ENCODE data around the gene AK4.

DNA sequence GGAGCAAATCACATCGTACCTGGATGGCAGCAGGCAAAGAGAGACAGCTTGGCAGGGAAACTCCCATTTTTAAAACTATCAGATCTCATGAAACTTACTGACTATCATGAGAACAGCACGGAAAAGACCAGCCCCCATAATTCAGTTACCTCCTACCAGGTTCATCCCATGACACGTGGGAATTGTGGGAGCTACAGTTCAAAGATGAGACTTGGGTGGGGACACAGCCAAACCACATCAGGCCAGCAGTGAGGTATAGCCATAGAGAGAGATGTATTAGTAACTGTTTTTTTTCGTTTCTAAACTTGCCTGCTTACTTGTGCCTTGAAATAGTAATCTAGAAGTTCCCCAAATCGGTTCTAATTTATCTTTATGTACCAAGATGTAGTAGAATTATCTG lies 48.9 kb downstream of the AK4 start:
- TF ChIP-seq, protein P1, sequence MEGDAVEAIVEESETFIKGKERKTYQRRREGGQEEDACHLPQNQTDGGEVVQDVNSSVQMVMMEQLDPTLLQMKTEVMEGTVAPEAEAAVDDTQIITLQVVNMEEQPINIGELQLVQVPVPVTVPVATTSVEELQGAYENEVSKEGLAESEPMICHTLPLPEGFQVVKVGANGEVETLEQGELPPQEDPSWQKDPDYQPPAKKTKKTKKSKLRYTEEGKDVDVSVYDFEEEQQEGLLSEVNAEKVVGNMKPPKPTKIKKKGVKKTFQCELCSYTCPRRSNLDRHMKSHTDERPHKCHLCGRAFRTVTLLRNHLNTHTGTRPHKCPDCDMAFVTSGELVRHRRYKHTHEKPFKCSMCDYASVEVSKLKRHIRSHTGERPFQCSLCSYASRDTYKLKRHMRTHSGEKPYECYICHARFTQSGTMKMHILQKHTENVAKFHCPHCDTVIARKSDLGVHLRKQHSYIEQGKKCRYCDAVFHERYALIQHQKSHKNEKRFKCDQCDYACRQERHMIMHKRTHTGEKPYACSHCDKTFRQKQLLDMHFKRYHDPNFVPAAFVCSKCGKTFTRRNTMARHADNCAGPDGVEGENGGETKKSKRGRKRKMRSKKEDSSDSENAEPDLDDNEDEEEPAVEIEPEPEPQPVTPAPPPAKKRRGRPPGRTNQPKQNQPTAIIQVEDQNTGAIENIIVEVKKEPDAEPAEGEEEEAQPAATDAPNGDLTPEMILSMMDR (IDR thresholded peaks at IDR 0.05; ENCODE audit: low read depth, low read length, poor library complexity, severe bottlenecking), result no peak
- TF ChIP-seq EZH2phosphoT487 (IDR thresholded peaks at IDR 0.05; ENCODE audit: borderline replicate concordance, low read length), result no peak

Measured in DOHH2 (cell line).